Stimulated activated CD8-positive, alpha-beta memory T cell treated with anti-CD3 and anti-CD28 coated beads, Interleukin-12 subunit alpha, Interleukin-12 subunit beta, amount 100 ng/mL, for 24 hours (primary cell): ENCODE measurements around the gene KPNA2.
"Not testable (repeated sequence)": the region's sequence is repeated elsewhere in the genome, so short reads cannot be mapped to it uniquely, and the experiment has no call there.

ENCODE experiments used
- DNase-seq: peaks from one replicate; pipeline ENCODE4 v3.0.0-alpha.2; 2020; ENCODE audit errors: extremely low read depth

Gene KPNA2

DNA sequence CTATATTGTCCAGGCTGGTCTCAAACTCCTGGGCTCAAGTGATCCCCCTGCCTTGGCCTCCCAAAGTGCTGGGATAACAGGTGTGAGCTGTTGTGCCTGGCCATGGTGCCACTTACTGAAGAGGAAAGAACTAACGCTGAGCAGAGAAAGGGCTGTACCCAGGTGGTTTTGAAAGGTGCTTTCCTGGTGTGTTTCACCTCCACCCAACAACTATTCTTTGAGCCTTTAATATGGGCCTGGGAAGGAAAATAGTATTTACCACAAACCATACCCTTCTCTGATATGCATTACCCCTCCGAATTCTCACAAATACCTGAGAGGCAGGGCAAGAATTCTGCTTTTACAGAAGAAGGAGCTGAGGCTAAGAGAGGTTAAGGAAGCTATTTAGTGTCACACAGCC lies 24.8 kb downstream of the KPNA2 start:
- no peak for DNase-seq

DNA sequence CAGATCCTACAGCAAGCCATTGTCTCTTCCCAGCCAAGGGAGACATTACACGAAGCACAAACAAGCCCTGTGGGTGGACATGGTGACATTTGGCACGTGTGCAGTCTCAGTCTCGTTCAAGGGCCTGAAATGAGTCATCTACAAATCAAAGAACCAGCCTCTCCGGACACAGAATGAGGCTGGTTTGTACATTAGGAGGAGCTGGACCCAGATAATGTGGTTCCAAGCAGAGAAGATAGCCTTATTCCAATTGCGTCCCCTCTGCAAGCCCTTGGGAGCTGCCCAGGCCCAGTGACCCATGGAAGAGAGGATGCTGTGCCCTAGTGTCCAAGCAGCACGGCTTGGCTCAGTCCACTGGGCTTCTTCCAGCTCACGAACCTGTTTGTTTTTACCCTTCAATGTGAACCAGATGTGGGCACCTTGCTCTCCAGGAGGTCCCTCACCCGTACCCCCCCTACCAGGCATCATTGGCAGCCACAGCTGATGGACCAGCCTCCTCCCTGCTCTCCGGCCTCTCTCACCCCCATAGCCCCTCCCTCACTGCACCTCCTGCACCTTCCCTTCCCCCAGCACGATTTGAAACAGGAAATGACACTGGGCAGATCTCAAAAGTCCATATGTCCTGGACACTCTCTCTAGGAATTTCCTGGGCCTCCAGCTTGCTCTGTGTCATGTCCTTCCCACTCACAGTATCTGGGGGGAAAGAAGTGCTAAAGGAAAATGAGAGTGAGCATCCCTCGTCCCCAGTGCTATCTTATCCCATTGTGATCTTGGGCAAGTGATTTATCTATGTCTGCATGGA lies 26.2 kb downstream of the KPNA2 start:
- no peak for DNase-seq

DNA sequence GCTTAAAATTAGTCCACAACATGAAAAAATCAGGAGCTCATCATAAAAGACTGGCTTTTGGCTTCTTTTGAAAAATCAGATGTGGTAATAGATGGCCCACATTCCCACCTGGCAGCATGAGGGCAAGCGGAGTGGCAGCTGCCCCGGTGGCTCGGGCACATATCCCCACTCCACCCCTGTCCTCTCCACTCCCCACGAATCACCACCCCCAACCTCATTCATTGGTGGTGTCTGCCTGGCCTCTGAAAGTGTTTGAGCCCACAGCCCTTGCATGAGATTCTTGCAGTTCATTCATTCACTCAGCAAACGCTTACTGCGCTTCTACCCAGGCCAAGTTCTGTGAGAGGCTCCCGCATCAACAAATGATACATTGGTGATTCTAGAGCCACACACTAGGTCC lies 29.8 kb downstream of the KPNA2 start:
- not testable (repeated sequence) for DNase-seq

DNA sequence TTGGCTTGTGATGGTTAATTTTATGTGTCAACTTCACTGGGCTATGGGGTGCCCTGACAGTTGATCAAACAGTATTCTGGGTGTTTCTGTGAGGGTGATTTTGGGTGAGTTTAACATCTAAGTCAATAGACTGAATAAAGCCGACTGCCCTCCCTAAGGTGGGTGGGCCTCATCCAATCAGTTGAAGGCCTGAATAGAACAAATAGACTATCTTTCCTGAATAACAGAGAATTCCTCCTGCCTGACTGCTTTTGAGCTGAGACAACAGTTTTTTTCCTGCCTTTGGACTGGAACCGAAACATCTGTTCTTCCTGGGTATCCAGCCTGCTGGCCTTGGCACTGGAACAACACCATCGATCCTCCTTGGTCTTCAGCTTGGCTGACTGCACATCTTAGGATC lies 33.0 kb downstream of the KPNA2 start:
- DNase-seq: not testable (repeated sequence)

DNA sequence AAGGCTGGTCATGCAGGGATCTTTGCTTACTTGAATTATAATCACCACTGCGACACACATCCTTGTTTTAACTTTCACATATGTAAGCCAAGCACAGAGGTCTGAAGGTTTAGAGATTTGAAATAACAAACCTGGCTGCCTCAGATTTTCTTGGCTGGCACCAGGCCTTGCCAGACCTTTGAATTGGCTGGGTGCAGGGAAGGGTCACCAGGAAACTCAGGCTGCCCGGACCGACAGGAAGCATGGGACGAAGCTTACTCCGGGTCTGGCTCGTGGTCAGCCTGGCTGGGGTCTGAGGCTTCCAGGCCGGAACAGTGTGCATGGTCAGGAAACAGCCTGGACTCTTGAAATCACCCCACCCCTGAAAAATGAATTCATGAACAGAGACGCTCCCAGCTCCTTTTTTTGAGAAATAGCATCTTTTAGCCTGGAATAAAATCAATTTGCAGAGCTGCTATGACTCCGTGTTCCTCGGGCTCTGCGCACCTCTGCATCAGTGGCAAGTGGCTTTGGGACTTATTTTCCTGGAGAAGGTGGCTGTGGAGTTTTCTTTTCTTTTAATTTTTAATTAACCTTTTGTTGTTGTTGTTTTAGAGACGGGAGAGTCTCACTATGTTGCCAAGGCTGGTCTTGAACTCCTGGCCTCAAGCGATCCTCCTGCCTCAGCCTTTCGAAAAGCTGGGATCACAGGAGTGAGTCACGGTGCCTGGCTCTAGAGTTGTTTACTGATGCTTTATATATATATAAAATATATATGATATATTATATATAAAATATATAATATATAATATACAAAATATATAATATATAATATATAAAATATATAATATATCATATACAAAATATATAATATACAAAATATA lies 35.3 kb downstream of the KPNA2 start:
- DNase-seq: not testable (repeated sequence)

DNA sequence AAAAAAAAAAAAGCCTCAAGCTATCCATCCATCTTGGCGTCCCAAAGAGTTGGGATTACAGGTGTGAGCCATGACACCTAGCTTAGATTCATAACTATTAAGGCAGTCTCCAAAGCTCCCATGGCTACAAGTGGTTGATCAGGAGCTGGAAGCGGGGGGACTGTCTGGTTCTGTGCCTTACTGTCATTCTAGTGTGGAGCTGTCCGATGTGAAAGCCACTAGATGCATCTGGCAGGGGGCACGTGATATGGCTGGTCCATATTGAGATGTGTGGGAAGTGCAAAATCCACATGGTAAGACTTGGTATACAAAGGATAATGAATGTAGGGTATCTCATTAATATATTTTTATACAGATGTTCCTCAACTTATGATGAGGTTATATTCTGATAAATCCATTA lies 38.7 kb downstream of the KPNA2 start:
- DNase-seq: no peak

DNA sequence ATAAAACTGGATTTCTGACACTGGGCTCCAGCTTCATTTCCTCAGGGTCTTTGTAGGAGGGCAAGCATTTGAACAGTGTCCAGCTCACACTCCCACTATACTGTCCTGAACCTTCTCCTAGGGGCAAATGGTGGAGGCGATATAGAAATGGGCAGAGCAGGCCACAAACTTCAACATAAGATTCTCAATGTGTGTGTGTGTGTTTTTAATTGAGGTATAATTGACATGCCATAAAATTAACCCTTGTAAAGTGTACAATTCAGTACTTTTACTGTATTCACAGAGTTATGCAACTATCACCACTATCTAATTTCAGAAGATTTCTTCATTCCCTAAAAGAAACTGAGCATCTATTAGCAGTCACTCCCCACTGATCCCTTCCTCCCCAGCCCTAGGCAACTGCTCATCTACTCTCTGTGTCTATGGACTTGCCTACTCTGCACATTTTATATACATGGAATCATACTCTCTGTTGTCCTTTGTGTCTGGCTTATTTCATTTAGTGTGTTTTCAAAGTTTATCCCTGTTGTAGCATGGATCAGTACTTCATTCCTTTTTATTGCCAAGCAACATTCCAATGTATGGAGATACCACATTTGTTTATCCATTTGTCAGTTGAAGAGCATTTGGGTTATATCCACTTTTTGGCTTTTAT lies 40.5 kb downstream of the KPNA2 start:
- not testable (repeated sequence) for DNase-seq

DNA sequence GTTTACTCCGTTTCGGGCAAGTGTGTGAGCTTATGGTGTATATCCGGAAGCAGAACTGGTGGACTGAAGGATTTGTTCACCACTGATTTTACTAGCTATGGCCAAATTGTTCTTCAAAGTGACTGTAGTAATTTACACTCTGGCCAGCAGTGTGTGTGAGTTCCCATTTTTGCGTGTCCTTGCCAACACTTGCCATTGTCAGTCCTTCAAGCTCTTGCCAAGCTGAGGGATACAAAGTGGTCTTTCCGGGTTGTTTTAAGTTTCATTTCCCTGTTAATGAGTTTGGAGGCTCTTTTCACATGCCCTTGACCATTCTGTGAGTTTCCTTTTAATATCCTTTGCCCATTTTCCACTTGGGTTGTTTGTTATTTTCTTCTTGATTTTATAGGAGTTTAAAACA lies 42.0 kb downstream of the KPNA2 start:
- DNase-seq: not testable (repeated sequence)

DNA sequence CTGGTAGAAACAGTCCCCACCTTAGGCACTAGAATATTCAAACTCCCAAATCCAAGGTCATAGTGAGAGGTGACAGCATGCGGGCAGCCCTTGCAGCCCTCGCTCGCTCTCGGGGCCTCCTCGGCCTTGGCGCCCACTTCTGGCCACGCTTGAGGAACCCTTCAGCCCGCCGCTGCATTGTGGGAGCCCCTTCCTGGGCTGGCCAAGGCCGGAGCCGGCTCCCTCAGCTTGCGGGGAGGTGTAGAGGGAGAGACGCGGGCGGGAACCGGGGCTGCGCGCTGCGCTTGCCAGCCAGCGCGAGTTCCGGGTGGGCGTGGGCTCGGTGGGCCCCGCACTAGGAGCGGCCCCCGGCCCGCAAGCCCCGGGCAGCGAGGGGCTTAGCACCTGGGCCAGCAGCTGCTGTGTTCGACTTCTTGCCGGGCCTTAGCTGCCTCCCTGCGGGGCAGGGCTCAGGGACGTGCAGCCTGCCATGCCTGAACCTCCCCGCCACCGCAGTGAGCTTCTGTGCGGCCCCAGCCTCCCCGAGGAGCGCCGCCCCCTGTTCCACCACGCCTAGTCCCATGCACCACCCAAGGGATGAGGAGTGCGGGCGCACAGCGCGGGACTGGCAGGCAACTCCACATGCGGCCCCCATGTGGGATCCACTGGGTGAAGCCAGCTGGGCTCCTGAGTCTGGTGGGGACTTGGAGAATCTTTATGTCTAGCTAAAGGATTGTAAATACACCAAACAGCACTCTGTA lies 45.0 kb downstream of the KPNA2 start:
- DNase-seq: no peak

DNA sequence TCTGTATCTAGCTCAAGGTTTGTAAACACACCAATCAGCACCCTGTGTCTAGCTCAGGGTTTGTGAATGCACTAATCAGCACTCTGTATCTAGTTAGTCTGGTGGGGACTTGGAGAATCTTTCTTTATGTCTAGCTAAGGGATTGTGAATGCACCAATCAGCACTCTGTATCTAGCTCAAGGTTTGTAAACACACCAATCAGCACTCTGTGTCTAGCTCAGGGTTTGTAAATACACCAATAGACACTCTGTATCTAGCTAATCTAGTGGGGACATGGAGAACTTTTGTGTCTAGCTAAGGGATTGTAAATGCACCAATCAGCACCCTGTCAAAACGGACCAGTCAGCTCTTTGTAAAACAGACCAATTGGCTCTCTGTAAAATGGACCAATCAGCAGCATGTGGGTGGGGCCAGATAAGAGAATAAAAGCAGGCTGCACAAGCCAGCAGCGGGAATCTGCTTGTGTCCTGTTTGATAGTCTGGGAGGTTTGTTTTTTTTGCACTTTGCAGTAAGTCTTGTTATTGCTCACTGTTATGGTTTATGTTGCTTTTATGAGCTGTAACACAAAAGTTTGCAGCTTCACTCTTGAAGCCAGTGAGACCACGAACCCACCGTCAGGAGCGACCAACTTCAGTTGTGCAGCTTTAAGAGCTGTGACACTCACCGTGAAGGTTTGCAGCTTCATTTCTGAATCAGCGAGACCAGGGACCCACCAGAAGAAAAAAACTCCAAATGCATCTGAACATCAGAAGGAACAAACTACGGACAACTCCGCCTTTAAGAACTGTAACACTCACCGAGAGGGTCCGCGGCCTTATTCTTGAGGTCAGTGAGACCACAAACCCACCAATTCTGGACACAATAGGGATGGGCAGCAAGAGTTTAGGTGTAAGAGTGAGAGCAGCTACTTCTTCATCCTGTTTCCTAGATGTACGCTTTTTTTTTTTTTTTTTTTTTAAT lies 46.0 kb downstream of the KPNA2 start:
- not testable (repeated sequence) for DNase-seq

DNA sequence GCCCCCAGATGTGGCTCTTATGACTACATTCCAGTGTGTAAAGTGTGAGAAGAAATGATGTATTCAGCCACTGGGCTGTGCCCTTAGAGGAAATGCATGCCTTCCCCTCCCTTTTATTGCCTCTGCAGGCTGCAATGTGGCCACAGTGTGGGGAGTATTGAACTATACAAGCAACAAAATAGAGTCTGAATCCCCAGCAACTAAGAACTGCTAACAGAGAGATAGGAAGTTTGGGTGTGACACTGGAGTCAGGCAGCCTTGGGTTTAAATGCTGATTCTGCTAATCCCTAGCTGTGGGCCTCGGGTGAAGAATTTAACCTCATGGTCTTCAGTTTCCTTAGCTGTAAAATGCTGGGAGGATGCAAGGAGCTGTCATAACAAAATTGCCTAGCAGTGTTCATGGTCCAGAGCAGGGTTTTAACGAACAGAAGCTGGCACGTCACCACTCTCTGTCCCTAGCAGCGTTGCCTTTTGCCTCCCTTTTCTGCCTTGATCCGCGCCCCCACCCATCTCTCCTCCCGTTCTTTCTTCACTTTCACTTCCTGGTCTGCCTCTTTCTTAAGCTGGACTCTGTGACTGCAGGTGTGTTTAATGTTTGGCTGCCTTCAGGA lies 50.3 kb downstream of the KPNA2 start:
- DNase-seq: no peak

DNA sequence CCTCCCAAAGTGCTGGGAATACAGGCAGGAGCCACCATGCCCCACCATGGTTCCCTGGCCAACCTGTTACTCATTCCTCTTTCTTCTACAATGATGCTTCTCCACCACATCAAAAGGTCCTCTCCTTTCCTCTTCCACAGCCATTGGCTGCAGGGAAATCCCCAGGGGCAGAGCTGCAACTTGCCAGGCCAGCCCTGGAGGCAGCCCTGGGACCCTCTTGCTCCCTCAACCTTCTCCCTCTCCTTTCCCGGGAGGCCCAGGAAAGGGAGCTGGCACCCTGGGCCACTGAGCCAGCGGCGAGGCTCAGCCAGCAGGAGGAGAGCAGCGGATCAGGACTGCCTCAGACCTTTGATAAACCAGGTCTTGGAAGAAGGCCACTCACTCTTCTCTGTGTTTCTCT lies 51.1 kb downstream of the KPNA2 start:
- DNase-seq: not testable (repeated sequence)

DNA sequence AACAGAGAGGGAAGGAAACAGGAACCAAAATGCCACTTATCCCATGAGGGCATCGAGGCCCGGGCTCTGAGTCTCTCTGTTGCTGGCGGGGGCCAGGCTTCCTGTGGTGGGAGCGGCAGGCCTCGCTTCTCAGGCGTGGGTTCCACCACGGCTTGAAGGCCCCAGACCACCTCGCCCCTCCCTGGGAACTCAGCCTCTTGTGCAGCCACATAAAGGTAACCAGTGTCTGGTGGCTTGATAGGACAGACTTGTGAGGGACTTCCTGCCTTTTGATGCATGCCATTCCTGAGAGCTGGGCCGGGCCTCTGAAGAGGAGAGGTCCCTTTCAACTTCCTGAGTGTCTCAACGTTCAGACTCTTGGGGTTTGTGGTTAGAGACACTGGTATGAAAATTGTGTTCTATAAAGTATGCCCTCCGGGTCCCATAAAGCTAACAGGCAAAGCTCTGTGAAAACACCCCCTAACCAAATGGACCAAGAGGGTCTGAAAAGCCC lies 51.6 kb downstream of the KPNA2 start:
- not testable (repeated sequence) for DNase-seq

DNA sequence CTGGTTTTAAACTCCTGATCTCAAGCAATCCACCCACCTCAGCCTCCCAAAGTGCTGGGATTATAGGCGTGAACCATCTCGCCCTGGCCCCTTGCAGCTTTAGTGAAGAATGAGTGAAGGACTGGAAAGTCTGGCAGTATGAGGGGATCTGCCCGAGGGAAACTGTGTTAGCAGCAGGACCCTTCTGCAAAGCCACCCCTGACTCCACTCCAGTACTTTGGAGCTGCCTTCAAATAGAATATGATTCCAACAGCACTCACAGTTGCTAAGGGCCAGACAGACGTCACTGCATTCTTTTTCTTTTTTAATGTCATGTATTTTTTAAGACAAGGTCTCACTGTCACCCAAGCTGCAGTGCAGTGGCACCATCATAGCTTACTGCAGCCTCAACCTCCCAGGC lies 52.3 kb downstream of the KPNA2 start:
- DNase-seq: no peak

DNA sequence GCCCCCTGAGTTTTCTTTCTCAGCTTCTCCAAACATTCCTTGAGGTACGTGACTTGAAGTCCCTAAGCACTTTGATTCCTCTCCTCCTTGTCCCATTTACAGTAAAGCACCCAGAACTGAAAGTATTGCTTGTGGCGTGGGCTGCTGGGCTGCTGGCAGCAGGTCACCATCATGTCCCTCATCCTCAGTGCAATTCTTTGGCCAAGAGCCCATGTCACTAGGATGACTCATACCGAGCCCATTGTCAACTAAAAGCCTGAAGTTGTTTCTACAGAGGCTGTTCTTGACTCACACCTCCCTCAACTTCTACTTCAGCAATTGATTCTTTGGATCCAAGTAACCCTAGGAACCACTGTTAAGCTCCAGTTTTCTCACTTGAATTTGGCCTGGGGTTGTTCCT lies 54.3 kb downstream of the KPNA2 start:
- no peak for DNase-seq

DNA sequence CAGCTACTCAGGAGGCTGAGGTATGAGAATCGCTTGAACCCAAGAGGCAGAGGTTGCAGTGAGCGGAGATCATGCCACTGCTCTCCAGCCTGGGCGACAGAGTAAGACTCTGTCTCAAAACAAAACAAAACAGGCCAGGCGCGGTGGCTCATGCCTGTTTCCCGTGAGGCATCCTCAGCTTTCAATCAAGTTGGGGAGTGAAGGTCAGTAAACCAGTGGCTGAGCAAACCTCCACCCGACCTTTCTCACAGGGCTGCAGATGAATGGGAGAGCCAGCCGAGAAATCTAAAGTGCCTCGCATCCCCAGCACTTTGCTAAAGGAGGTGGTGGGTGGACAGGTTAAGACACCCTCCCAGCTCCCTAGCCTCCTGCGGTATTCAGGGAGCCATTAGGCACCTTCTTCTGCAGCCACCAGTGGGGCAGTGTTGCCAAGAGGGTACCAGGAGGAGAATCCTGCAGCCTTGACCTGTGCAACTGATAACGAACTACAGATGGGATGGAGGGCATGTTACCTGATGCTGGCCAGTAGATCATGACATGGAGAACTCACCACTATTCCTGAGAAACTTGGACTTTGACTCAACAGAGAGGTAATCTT lies 59.0 kb downstream of the KPNA2 start:
- DNase-seq: no peak

DNA sequence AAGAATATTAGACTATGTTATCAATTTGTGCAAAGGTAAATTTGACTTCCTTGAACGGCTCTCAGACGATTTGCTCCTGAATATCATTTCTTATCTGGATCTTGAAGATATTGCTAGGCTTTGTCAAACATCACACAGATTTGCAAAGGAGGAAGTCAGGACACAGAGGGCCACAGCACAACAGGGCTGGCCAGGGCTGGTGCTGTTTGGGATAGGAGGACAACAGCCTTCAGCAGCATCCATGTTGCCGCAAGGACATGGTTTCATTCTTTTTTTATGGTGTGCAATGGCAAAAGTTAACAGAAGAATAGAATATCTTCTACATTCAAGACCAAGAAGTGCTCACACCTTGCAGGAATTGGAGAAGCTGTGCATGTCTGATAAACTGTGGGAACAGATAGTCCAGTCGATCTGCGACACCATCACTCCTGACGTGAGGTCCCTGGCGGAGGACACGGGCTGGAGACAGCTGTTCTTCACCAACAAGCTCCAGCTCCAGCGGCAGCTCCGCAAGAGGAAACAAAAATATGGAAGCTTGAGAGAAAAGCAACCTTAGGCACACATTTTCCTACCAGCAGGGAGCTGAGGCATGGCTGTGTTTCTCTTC lies 59.8 kb downstream of the KPNA2 start:
- DNase-seq: no peak

DNA sequence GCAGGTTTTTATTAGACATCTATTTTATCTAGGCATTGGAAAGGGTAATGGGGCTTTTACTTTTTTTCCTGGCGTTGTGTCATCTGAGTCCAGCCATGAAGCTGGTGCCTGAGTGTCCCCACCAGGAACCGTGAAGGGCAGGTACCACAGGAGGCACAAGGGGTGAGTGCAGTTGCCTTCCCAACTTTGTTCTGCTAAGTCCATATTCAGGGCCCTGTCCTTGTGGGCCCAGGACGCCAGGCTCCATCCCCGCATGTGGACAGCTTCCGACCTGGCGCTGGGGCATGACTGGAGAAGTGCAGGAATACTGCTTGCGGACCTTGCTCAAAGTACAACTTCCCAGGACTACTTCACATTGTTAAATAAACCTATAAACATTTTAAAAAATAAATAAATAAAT lies 60.6 kb downstream of the KPNA2 start:
- DNase-seq: no peak
